ENCODE measurements around the gene TCEAL3.

DNA sequence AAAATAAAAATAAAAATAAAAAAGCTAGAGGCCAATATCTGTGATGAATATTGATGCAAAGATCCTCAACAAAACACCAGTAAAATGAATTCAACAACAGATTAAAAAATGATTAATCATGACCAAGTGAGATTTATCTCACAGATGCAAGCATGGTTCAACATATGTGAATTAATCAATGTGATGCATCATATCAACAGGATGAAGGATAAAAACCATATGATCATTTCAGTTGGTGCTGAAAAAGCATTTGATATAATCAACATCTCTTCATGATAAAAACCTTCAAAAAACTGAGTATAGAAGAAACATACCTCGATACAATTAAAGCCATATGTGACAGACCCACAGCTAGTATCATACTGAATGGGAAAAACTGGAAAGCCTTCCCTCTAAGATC is 39.9 kb downstream of the TCEAL3 start:
- TF ChIP-seq, protein P1, sequence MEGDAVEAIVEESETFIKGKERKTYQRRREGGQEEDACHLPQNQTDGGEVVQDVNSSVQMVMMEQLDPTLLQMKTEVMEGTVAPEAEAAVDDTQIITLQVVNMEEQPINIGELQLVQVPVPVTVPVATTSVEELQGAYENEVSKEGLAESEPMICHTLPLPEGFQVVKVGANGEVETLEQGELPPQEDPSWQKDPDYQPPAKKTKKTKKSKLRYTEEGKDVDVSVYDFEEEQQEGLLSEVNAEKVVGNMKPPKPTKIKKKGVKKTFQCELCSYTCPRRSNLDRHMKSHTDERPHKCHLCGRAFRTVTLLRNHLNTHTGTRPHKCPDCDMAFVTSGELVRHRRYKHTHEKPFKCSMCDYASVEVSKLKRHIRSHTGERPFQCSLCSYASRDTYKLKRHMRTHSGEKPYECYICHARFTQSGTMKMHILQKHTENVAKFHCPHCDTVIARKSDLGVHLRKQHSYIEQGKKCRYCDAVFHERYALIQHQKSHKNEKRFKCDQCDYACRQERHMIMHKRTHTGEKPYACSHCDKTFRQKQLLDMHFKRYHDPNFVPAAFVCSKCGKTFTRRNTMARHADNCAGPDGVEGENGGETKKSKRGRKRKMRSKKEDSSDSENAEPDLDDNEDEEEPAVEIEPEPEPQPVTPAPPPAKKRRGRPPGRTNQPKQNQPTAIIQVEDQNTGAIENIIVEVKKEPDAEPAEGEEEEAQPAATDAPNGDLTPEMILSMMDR (IDR thresholded peaks at IDR 0.05; ENCODE audit: control extremely low read depth in 1 of 3, insufficient read depth in 1 of 3, low read depth in 1 of 3, low read length in 3 of 3): no peak
- no peak for TF ChIP-seq HDAC6 (IDR thresholded peaks at IDR 0.05; ENCODE audit: low read depth, low read length)
- TF ChIP-seq POLR2AphosphoS5 (IDR thresholded peaks at IDR 0.05; ENCODE audit: low read depth, low read length): no peak
- TF ChIP-seq GTF2F1 (IDR thresholded peaks at IDR 0.05; ENCODE audit: borderline replicate concordance, low read depth, low read length): no peak
- TF ChIP-seq JUN (IDR thresholded peaks at IDR 0.05; ENCODE audit: low read depth, low read length): no peak
- TF ChIP-seq KDM5A (IDR thresholded peaks at IDR 0.05; ENCODE audit: low read length): no peak
- no peak for TF ChIP-seq TEAD4 (IDR thresholded peaks at IDR 0.05; ENCODE audit: low read depth, low read length)
- TF ChIP-seq POLR2A (IDR thresholded peaks at IDR 0.05; ENCODE audit: control extremely low read depth in 1 of 2, low read depth in 2 of 2, low read length in 2 of 2): no peak
- TF ChIP-seq, protein P2, sequence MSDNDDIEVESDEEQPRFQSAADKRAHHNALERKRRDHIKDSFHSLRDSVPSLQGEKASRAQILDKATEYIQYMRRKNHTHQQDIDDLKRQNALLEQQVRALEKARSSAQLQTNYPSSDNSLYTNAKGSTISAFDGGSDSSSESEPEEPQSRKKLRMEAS (IDR thresholded peaks at IDR 0.05): no peak
- TF ChIP-seq TCF12 (IDR thresholded peaks at IDR 0.05; ENCODE audit: low read depth, low read length): no peak
- TF ChIP-seq EZH2 (IDR thresholded peaks at IDR 0.05; ENCODE audit: low read depth, low read length, severe bottlenecking): no peak
- no peak for TF ChIP-seq MAFK (IDR thresholded peaks at IDR 0.05; ENCODE audit: low read depth, low read length)
- TF ChIP-seq JUND (IDR thresholded peaks at IDR 0.05; ENCODE audit: low read length): no peak
- no peak for TF ChIP-seq EP300 (IDR thresholded peaks at IDR 0.05; ENCODE audit: borderline replicate concordance in 1 of 2, low read depth in 2 of 2, low read length in 2 of 2)
